PC-3 (cell line): ENCODE results near the gene SLC11A2. TPM values are rescaled to one million over a fixed set of nuclear protein-coding genes. Genes with fewer than 3 reads are reported as not detected.

Experiments
- ATAC-seq: fragments of 200-7000 bp; cut with Tn5 transposase; 2 replicates; pipeline ENCODE4 v1.9.1; 2020; ENCODE audit warnings: mild to moderate bottlenecking, moderate library complexity
- BruUV-seq: library from RNA; stranded (reverse); fragments of 400-500 nt; replicated peaks from 2 replicates; lab custom pipeline; 2021; lab: Mats Ljungman, UMichigan
- CTCF ChIA-PET: fragments of 300-600 bp; sonication (Branson Sonifier 250); formaldehyde crosslinking; loops from one replicate; lab custom pipeline; 2022; ENCODE audit warnings: antibody characterized with exemption; lab: Charles Lee
- POLR2A ChIA-PET: fragments of 300-600 bp; sonication (Branson Sonifier 250); formaldehyde crosslinking; loops from one replicate; lab custom pipeline; 2022; ENCODE audit warnings: antibody characterized with exemption; ENCODE audit not compliant: unreplicated experiment; lab: Charles Lee
- DNase-seq: peaks from one replicate; pipeline ENCODE4 v3.0.0-alpha.2; 2015
- H2AFZ ChIP-seq: fragments of 300-600 bp; sonication (generic); 2 replicates; pipeline ENCODE4 v1.6.0; 2016; ENCODE audit warnings: antibody characterized with exemption, low read length
- H3F3A ChIP-seq: fragments of 300-600 bp; sonication (generic); one replicate; pipeline ENCODE4 v1.6.0; 2017; ENCODE audit warnings: antibody characterized with exemption, low read length, control low read depth, mild to moderate bottlenecking; ENCODE audit not compliant: unreplicated experiment
- H3K27ac ChIP-seq: fragments of 300-600 bp; sonication (generic); 2 replicates; pipeline ENCODE4 v1.5.1; 2016; ENCODE audit warnings: mild to moderate bottlenecking, low read length
- H3K27me3 ChIP-seq: fragments of 300-600 bp; sonication (generic); 2 replicates; pipeline ENCODE4 v1.6.1; 2016; ENCODE audit warnings: low read length, mixed read lengths
- H3K36me3 ChIP-seq: fragments of 300-600 bp; sonication (generic); 2 replicates; pipeline ENCODE4 v1.6.1; 2016; ENCODE audit warnings: low read depth, mixed run types, low read length, mixed read lengths
- H3K4me1 ChIP-seq: fragments of 300-600 bp; sonication (generic); 2 replicates; pipeline ENCODE4 v1.5.1; 2016; ENCODE audit warnings: low read length; ENCODE audit not compliant: insufficient read depth
- H3K4me2 ChIP-seq: fragments of 300-600 bp; sonication (generic); 2 replicates; pipeline ENCODE4 v1.6.0; 2016; ENCODE audit warnings: low read length
- H3K4me3 ChIP-seq: fragments of 300-600 bp; sonication (generic); 2 replicates; pipeline ENCODE4 v1.5.1; 2016; ENCODE audit warnings: mild to moderate bottlenecking, low read length, mixed read lengths
- H3K79me2 ChIP-seq: fragments of 300-600 bp; sonication (generic); 2 replicates; pipeline ENCODE4 v1.6.1; 2017; ENCODE audit warnings: low read length, mixed read lengths
- H3K9ac ChIP-seq: fragments of 300-600 bp; sonication (generic); 2 replicates; pipeline ENCODE4 v1.6.0; 2016; ENCODE audit warnings: mild to moderate bottlenecking, low read length
- H3K9me2 ChIP-seq: fragments of 300-600 bp; sonication (generic); replicated peaks from 2 replicates; pipeline ENCODE4 v1.6.1; 2016; ENCODE audit warnings: mixed run types, low read length, mixed read lengths
- H3K9me3 ChIP-seq: fragments of 300-600 bp; sonication (generic); 2 replicates; pipeline ENCODE4 v1.6.1; 2016; ENCODE audit warnings: low read length, mixed read lengths
- H4K20me1 ChIP-seq: fragments of 300-600 bp; sonication (generic); 2 replicates; pipeline ENCODE4 v1.6.1; 2016; ENCODE audit warnings: low read length, mixed read lengths
- EZH2 ChIP-seq: fragments of 300-600 bp; sonication (generic); IDR thresholded peaks from one replicate; pipeline ENCODE4 v1.6.1; 2017; ENCODE audit warnings: antibody characterized with exemption, mild to moderate bottlenecking, low read length; ENCODE audit not compliant: unreplicated experiment
- EZH2phosphoT487 ChIP-seq: fragments of 300-600 bp; sonication (generic); IDR thresholded peaks from 2 replicates; pipeline ENCODE4 v1.6.1; 2018; ENCODE audit warnings: mild to moderate bottlenecking, antibody characterized with exemption, low read length, borderline replicate concordance
- intact Hi-C: fragments of 100-400 bp; cut with micrococcal nuclease; formaldehyde crosslinking; loops from 2 replicates; pipeline ENCODE4 v1.9.0; 2023
- total RNA-seq: library from RNA; depleted of rRNA; stranded (reverse); fragments of >200 nt; gene quantifications from 2 replicates; pipeline ENCODE4 v1.2.3, GENCODE V29; 2014
- TF ChIP-seq, protein P1 (sequence below): fragments of 300-600 bp; sonication (generic); conservative IDR thresholded peaks from 2 replicates; pipeline ENCODE4 v1.5.1; 2017; ENCODE audit warnings: antibody characterized with exemption, low read depth, mild to moderate bottlenecking, low read length

SLC11A2 gene
- total RNA-seq, 1 experiment from 2014 or later: 38.8 TPM

DNA sequence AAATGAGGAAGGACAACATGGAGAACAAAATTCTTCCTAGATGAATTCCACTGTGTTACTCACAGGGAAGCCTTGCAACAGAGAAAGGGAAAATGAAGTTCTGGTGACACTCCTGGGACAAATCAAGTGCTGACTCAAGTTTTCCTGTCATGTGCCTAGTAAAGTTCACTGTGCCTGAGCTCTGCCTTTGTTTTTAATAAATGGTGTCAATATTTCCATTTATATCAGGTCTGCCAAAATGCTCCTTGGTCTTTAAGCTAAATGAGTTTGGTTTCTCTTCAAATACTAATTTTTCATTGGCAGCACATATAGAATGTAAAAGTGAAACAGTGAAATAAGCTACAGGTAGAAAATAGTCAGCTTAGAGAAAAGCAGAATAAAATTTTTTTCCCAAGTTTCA is 40.9 kb downstream of the SLC11A2 start:
- DNase-seq: peak; percentile 19
- no peak overlapping the region for H3K9ac ChIP-seq
- no TSS peak for BruUV-seq
- no peaks in the 10 kb centered on the region for H3K27me3 ChIP-seq
- intact Hi-C loops: no loop called here
- no peaks in the 10 kb centered on the region for H3F3A ChIP-seq
- peaks cover 11% of the 10 kb centered on the region; the same call in 1 of the 2 replicates for H3K36me3 ChIP-seq
- TF ChIP-seq EZH2: no peak
- TF ChIP-seq, protein P1, sequence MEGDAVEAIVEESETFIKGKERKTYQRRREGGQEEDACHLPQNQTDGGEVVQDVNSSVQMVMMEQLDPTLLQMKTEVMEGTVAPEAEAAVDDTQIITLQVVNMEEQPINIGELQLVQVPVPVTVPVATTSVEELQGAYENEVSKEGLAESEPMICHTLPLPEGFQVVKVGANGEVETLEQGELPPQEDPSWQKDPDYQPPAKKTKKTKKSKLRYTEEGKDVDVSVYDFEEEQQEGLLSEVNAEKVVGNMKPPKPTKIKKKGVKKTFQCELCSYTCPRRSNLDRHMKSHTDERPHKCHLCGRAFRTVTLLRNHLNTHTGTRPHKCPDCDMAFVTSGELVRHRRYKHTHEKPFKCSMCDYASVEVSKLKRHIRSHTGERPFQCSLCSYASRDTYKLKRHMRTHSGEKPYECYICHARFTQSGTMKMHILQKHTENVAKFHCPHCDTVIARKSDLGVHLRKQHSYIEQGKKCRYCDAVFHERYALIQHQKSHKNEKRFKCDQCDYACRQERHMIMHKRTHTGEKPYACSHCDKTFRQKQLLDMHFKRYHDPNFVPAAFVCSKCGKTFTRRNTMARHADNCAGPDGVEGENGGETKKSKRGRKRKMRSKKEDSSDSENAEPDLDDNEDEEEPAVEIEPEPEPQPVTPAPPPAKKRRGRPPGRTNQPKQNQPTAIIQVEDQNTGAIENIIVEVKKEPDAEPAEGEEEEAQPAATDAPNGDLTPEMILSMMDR: no peak
- H3K4me1 ChIP-seq: peaks cover 4% of the 10 kb centered on the region; the same call in 1 of the 2 replicates
- ChIA-PET POLR2A (no interaction called here), CTCF (interaction anchor here (0.8 kb wide), 1 partner anchor 160 kb away, joined by 14 read pairs; no protein-coding TSS in a partner anchor)
- H2AFZ ChIP-seq: no peak overlapping the region
- no peaks in the 10 kb centered on the region for H3K79me2 ChIP-seq
- H3K4me2 ChIP-seq: no peak overlapping the region
- H4K20me1 ChIP-seq: no peaks in the 10 kb centered on the region
- H3K9me3 ChIP-seq: no peaks in the 10 kb centered on the region
- H3K4me3 ChIP-seq: no peak overlapping the region
- no peaks in the 10 kb centered on the region for H3K9me2 ChIP-seq
- H3K27ac ChIP-seq: no peak overlapping the region
- no peak for ATAC-seq

DNA sequence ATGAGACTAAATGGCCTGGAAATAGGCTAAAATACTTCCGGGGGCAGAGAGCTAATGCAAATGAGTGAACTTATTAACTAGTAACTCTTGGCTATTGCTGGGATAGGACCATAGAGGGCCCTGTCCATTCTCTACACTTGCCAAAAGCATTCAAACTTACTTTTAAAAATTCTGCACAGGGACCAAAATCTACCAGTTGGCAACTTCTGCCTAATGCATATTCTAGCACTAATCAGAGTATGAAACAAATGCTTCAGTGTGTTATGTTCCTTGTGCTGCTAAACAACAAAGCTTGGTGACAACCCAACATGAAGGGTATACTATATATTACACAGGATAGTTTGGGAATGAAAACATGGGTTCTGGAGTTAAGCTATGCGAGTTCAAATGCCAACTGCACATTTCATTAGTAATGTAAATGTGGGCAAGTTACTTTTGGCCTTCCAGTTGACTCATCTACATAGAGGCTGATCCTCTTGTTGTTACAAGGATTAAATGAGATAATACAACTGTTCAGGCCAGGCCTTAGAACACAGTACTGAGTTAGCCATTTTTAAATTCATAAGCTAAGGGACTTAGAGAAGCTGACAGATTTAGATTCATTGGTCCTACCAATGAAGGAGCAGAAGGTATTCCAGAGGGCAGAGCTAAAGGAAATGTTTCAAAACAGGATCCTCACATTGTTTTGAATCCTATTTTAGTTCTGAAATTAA is 41.4 kb downstream of the SLC11A2 start:
- H2AFZ ChIP-seq: no peak overlapping the region
- H3K9me3 ChIP-seq: no peaks in the 10 kb centered on the region
- H3K4me1 ChIP-seq: peaks cover 4% of the 10 kb centered on the region; the same call in 1 of the 2 replicates
- H3K9me2 ChIP-seq: no peaks in the 10 kb centered on the region
- no peak overlapping the region for H3K9ac ChIP-seq
- ATAC-seq (no peak), DNase-seq (no peak)
- BruUV-seq: no TSS peak
- no peak overlapping the region for H3K4me3 ChIP-seq
- no peak overlapping the region for H3K4me2 ChIP-seq
- ChIA-PET POLR2A (interaction anchor here (0.6 kb wide), 1 partner anchor 40 kb away, joined by 3 read pairs; no protein-coding TSS in a partner anchor), CTCF (interaction anchor here (0.8 kb wide), 1 partner anchor 159 kb away, joined by 14 read pairs; no protein-coding TSS in a partner anchor)
- intact Hi-C loops: no loop called here
- peaks cover 8% of the 10 kb centered on the region; the same call in 1 of the 2 replicates for H3K36me3 ChIP-seq
- H3K27me3 ChIP-seq: no peaks in the 10 kb centered on the region
- H3K27ac ChIP-seq: no peak overlapping the region
- TF ChIP-seq, protein P1: no peak
- TF ChIP-seq EZH2phosphoT487 (no peak), EZH2 (no peak)
- H3F3A ChIP-seq: no peaks in the 10 kb centered on the region
- H3K79me2 ChIP-seq: no peaks in the 10 kb centered on the region
- H4K20me1 ChIP-seq: no peaks in the 10 kb centered on the region
